Measurements from ENCODE around the gene PSG6.
"Not testable (repeated sequence)": the region's sequence is repeated elsewhere in the genome, so short reads cannot be mapped to it uniquely, and the experiment has no call there.

- TF ChIP-seq, protein P1, sequence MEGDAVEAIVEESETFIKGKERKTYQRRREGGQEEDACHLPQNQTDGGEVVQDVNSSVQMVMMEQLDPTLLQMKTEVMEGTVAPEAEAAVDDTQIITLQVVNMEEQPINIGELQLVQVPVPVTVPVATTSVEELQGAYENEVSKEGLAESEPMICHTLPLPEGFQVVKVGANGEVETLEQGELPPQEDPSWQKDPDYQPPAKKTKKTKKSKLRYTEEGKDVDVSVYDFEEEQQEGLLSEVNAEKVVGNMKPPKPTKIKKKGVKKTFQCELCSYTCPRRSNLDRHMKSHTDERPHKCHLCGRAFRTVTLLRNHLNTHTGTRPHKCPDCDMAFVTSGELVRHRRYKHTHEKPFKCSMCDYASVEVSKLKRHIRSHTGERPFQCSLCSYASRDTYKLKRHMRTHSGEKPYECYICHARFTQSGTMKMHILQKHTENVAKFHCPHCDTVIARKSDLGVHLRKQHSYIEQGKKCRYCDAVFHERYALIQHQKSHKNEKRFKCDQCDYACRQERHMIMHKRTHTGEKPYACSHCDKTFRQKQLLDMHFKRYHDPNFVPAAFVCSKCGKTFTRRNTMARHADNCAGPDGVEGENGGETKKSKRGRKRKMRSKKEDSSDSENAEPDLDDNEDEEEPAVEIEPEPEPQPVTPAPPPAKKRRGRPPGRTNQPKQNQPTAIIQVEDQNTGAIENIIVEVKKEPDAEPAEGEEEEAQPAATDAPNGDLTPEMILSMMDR (conservative IDR thresholded peaks at IDR 0.05; ENCODE audit: low read depth, low read length): not testable (repeated sequence)
- TF ChIP-seq SMC3, POLR2A (IDR thresholded peaks at IDR 0.05; ENCODE audit: low read depth, low read length): not testable (repeated sequence)
Measured at GRCh38 chr19:42933412-42933811, 15.7 kb upstream of the PSG6 start.

Measured in IMR-90 (cell line).